ENCODE measurements around the gene WWOX. TPM values are rescaled to one million over a fixed set of nuclear protein-coding genes. Genes with fewer than 3 reads are reported as not detected.
A peak's percentile ranks its signal among the peaks of the same experiment; 100 is the strongest.

WWOX gene
- total and polyA plus RNA-seq, 2 of the 8 experiments (the other 6 are each of a cell fraction or from before 2014, with no cell fraction given): 5.4 to 16.7 TPM

- no peak for DNase-seq (ENCODE audit: low read depth in 1 of 2, low spot score in 2 of 2)
- no peak for FAIRE-seq
- POLR2A ChIA-PET (ENCODE audit: partially characterized antibody): no interaction called here
- Histone ChIP-seq H3K36me3 (ENCODE audit: control insufficient read depth in 2 of 4, insufficient read depth in 4 of 4, low read length in 3 of 4) (no peaks in the 10 kb centered on the region; a peak in 1 of 8 replicates), H4K20me1 (replicated peaks in 1 of 2; ENCODE audit: control insufficient read depth in 1 of 2, insufficient read depth in 2 of 2, low read length in 2 of 2) (no peaks in the 10 kb centered on the region), H2BK5ac (ENCODE audit: low read depth, low read length) (no peak overlapping the region), H3K4me2 (ENCODE audit: insufficient read depth in 1 of 2, low read depth in 2 of 2, low read length in 2 of 2) (no peak overlapping the region), H2AFZ (ENCODE audit: low read length) (no peak overlapping the region), H3K4me1 (replicated peaks in 1 of 4; ENCODE audit: control insufficient read depth in 3 of 4, insufficient read depth in 4 of 4, low read length in 3 of 4) (no peaks in the 10 kb centered on the region), H2BK120ac (replicated peaks; ENCODE audit: low read depth, low read length) (no peak overlapping the region), H2BK20ac (ENCODE audit: low read length) (no peak overlapping the region), H3K18ac (ENCODE audit: extremely low read depth, low read length) (no peak overlapping the region), H3K23ac (ENCODE audit: insufficient read length) (no peak overlapping the region), H4K8ac (ENCODE audit: extremely low read depth, insufficient read depth, low read length) (no peak overlapping the region), H3K23me2 (ENCODE audit: low read depth, low read length) (no peaks in the 10 kb centered on the region), H3K79me1 (ENCODE audit: low read depth, low read length) (no peaks in the 10 kb centered on the region), H3K14ac (ENCODE audit: insufficient read length) (no peak overlapping the region), H4K5ac (ENCODE audit: insufficient read length, low read depth, low read length) (no peak overlapping the region), H3K9me3 (ENCODE audit: insufficient read depth in 2 of 2, low read depth in 1 of 2, low read length in 1 of 2) (no peaks in the 10 kb centered on the region), H3K27ac (ENCODE audit: low read depth, low read length) (no peak overlapping the region), H2BK12ac (ENCODE audit: low read depth, low read length) (no peak overlapping the region), H3K4me3 (ENCODE audit: extremely low read depth in 1 of 4, insufficient read depth in 2 of 4, low read depth in 3 of 4, low read length in 4 of 4) (no peak overlapping the region), H3K4ac (replicated peaks; ENCODE audit: insufficient read length, low read depth, low read length) (no peak overlapping the region), H2BK15ac (ENCODE audit: low read length) (no peak overlapping the region), H3K79me2 (ENCODE audit: control insufficient read depth in 1 of 2, insufficient read depth in 2 of 2, low read length in 2 of 2) (no peaks in the 10 kb centered on the region), H3K56ac (replicated peaks; ENCODE audit: insufficient read length, low read depth, low read length) (no peak overlapping the region), H3K9ac (replicated peaks in 1 of 4; ENCODE audit: extremely low read depth in 1 of 4, low read depth in 3 of 4, low read length in 3 of 4) (no peak overlapping the region), H2AK5ac (ENCODE audit: low read depth, low read length) (peak overlapping the region; percentile 72; the same call in 1 of the 2 replicates), H4K91ac (replicated peaks; ENCODE audit: insufficient read length, low read length) (no peak overlapping the region), H3K27me3 (replicated peaks in 1 of 4; ENCODE audit: control insufficient read depth in 3 of 4, extremely low read depth in 1 of 4, insufficient read depth in 3 of 4, low read length in 3 of 4) (no peaks in the 10 kb centered on the region)
- WGBS, 2 experiments (ENCODE audit: extremely low coverage in 1 of 2, insufficient coverage in 1 of 2, insufficient read length in 1 of 2, insufficient replicate concordance in 2 of 2, low coverage in 1 of 2, low lambda C conversion rate in 2 of 2, missing lambda C conversion rate in 1 of 2): 100% methylated on average over 3 of the region's 3 CpGs; no CpG with 5 or more reads in 1 of the 2 experiments
- CTCF ChIA-PET (ENCODE audit: partially characterized antibody): interaction anchor here (1.3 kb wide), 1 partner anchor 140 kb away, joined by 3 read pairs; no protein-coding TSS in a partner anchor
- TF ChIP-seq SIRT6 (IDR thresholded peaks at IDR 0.05; ENCODE audit: low read length): no peak
- TF ChIP-seq CHD1 (IDR thresholded peaks at IDR 0.05; ENCODE audit: low read depth, low read length): no peak
- no peak for TF ChIP-seq KDM5A (IDR thresholded peaks at IDR 0.05; ENCODE audit: low read length)
Observed at GRCh38 chr16:78647019-78647418, 547.6 kb downstream of the WWOX start.

All from H1 (cell line).